ENCODE results near the gene SNX32. TPM values are rescaled to one million over a fixed set of nuclear protein-coding genes. Genes with fewer than 3 reads are reported as not detected.
A peak's percentile ranks its signal among the peaks of the same experiment; 100 is the strongest.

Gene SNX32
- total and polyA plus RNA-seq, 2 of the 13 experiments (the other 11 are each of a cell fraction or from before 2014, with no cell fraction given) = 0.09 to 0.34 TPM

DNA sequence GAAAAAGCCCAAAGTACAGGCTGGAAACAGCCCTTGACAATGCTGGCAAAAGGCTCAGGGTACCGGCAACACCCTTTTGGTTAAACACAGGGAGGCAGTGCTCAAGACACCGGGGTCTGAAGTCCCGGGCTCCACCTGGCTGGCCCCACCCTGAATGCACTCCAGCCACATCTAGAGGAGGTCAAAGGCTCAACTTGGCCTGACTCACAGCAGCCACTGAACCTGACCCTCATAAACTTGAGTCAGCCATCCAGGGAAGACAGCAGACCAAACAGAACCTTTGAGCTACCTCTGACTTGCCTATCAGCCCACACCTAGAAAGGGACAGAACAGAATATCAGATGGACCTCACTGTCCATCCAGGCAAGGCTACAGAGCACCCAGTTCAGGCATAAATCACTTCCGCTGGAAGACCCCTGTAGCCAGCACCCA is 20.4 kb downstream of the SNX32 start (continued):
- TF ChIP-seq, protein P1, sequence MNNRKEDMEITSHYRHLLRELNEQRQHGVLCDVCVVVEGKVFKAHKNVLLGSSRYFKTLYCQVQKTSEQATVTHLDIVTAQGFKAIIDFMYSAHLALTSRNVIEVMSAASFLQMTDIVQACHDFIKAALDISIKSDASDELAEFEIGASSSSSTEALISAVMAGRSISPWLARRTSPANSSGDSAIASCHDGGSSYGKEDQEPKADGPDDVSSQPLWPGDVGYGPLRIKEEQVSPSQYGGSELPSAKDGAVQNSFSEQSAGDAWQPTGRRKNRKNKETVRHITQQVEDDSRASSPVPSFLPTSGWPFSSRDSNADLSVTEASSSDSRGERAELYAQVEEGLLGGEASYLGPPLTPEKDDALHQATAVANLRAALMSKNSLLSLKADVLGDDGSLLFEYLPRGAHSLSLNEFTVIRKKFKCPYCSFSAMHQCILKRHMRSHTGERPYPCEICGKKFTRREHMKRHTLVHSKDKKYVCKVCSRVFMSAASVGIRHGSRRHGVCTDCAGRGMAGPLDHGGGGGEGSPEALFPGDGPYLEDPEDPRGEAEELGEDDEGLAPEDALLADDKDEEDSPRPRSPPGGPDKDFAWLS (CRISPR knock-in tag; IDR thresholded peaks at IDR 0.05; ENCODE audit: borderline replicate concordance) = no peak
- TF ChIP-seq NR2F6 (IDR thresholded peaks at IDR 0.05) (peak; percentile 63), NR2F6 (CRISPR knock-in tag; IDR thresholded peaks at IDR 0.05) (peak; percentile 68), ZNF7 (CRISPR knock-in tag; IDR thresholded peaks at IDR 0.05) (no peak), NCOR1 (IDR thresholded peaks at IDR 0.05; ENCODE audit: borderline replicate concordance, low read length) (peak; percentile 93; the same call in 1 of the 2 replicates), PHB2 (IDR thresholded peaks at IDR 0.05; ENCODE audit: partially characterized antibody) (no peak), PHF21A (CRISPR knock-in tag; IDR thresholded peaks at IDR 0.05) (0 out of 2 replicates have a peak, but pooled peaks have one; percentile 38), MEIS1 (CRISPR knock-in tag; IDR thresholded peaks at IDR 0.05; ENCODE audit: borderline replicate concordance) (0 out of 2 replicates have a peak, but pooled peaks have one; percentile 50), SMYD3 (CRISPR knock-in tag; IDR thresholded peaks at IDR 0.05) (no peak), MED1 (CRISPR knock-in tag; IDR thresholded peaks at IDR 0.05) (peak; percentile 47; the same call in 1 of the 2 replicates), HNF4A (CRISPR knock-in tag; IDR thresholded peaks at IDR 0.05) (peak; percentile 85), ZNF780A (CRISPR knock-in tag; IDR thresholded peaks at IDR 0.05) (no peak), RXRA (CRISPR knock-in tag; IDR thresholded peaks at IDR 0.05) (peak; percentile 97), ZNF264 (CRISPR knock-in tag; IDR thresholded peaks at IDR 0.05) (0 out of 2 replicates have a peak, but pooled peaks have one; percentile 23), KAT2B (IDR thresholded peaks at IDR 0.05; ENCODE audit: borderline replicate concordance, low read depth, low read length) (no peak), GLI4 (CRISPR knock-in tag; IDR thresholded peaks at IDR 0.05; ENCODE audit: borderline replicate concordance) (no peak), ZNF563 (CRISPR knock-in tag; IDR thresholded peaks at IDR 0.05) (no peak), ZNF263 (CRISPR knock-in tag; IDR thresholded peaks at IDR 0.05) (no peak), ZNF792 (CRISPR knock-in tag; IDR thresholded peaks at IDR 0.05) (0 out of 2 replicates have a peak, but pooled peaks have one; percentile 35)
- TF ChIP-seq, protein P2, sequence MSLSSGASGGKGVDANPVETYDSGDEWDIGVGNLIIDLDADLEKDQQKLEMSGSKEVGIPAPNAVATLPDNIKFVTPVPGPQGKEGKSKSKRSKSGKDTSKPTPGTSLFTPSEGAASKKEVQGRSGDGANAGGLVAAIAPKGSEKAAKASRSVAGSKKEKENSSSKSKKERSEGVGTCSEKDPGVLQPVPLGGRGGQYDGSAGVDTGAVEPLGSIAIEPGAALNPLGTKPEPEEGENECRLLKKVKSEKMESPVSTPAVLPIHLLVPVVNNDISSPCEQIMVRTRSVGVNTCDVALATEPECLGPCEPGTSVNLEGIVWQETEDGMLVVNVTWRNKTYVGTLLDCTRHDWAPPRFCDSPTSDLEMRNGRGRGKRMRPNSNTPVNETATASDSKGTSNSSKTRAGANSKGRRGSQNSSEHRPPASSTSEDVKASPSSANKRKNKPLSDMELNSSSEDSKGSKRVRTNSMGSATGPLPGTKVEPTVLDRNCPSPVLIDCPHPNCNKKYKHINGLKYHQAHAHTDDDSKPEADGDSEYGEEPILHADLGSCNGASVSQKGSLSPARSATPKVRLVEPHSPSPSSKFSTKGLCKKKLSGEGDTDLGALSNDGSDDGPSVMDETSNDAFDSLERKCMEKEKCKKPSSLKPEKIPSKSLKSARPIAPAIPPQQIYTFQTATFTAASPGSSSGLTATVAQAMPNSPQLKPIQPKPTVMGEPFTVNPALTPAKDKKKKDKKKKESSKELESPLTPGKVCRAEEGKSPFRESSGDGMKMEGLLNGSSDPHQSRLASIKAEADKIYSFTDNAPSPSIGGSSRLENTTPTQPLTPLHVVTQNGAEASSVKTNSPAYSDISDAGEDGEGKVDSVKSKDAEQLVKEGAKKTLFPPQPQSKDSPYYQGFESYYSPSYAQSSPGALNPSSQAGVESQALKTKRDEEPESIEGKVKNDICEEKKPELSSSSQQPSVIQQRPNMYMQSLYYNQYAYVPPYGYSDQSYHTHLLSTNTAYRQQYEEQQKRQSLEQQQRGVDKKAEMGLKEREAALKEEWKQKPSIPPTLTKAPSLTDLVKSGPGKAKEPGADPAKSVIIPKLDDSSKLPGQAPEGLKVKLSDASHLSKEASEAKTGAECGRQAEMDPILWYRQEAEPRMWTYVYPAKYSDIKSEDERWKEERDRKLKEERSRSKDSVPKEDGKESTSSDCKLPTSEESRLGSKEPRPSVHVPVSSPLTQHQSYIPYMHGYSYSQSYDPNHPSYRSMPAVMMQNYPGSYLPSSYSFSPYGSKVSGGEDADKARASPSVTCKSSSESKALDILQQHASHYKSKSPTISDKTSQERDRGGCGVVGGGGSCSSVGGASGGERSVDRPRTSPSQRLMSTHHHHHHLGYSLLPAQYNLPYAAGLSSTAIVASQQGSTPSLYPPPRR (CRISPR knock-in tag; IDR thresholded peaks at IDR 0.05; ENCODE audit: borderline replicate concordance) = peak; percentile 56; the same call in 1 of the 2 replicates
- TF ChIP-seq, protein P3, sequence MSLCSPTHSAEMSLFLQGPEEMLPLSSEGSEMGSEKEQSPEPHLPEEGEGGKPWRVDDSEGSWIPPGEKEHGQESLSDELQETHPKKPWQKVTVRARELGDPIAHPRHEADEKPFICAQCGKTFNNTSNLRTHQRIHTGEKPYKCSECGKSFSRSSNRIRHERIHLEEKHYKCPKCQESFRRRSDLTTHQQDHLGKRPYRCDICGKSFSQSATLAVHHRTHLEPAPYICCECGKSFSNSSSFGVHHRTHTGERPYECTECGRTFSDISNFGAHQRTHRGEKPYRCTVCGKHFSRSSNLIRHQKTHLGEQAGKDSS (CRISPR knock-in tag; IDR thresholded peaks at IDR 0.05; ENCODE audit: borderline replicate concordance, low read depth) = 0 out of 2 replicates have a peak, but pooled peaks have one; percentile 32
- TF ChIP-seq, protein P4, sequence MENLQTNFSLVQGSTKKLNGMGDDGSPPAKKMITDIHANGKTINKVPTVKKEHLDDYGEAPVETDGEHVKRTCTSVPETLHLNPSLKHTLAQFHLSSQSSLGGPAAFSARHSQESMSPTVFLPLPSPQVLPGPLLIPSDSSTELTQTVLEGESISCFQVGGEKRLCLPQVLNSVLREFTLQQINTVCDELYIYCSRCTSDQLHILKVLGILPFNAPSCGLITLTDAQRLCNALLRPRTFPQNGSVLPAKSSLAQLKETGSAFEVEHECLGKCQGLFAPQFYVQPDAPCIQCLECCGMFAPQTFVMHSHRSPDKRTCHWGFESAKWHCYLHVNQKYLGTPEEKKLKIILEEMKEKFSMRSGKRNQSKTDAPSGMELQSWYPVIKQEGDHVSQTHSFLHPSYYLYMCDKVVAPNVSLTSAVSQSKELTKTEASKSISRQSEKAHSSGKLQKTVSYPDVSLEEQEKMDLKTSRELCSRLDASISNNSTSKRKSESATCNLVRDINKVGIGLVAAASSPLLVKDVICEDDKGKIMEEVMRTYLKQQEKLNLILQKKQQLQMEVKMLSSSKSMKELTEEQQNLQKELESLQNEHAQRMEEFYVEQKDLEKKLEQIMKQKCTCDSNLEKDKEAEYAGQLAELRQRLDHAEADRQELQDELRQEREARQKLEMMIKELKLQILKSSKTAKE (CRISPR knock-in tag; IDR thresholded peaks at IDR 0.05; ENCODE audit: borderline replicate concordance) = peak; percentile 94
